GM21447 (cell line): Measurements from ENCODE around the gene INPP4A.
"Not testable (repeated sequence)": the region's sequence is repeated elsewhere in the genome, so short reads cannot be mapped to it uniquely, and the experiment has no call there.

ENCODE experiments used
- ATAC-seq: cut with Tn5 transposase; IDR thresholded peaks from one replicate; pipeline ENCODE4 v1.9.1; 2021; ENCODE audit not compliant: unreplicated experiment

INPP4A gene

GRCh38 chr2:98444436-98445176, at the start of gene INPP4A:
Gene INPP4A, plus strand, starts transcription at chr2:98444858. Its CDS starts 75,191 bp downstream, at chr2:98520049.
- ATAC-seq, result peak; percentile 68

- ATAC-seq, result no peak
Observed at GRCh38 chr2:98395977-98396376, 48.7 kb upstream of the INPP4A start.

GRCh38 chr2:98396745-98397355, 47.8 kb upstream of the INPP4A start:
- ATAC-seq, result no peak

DNA sequence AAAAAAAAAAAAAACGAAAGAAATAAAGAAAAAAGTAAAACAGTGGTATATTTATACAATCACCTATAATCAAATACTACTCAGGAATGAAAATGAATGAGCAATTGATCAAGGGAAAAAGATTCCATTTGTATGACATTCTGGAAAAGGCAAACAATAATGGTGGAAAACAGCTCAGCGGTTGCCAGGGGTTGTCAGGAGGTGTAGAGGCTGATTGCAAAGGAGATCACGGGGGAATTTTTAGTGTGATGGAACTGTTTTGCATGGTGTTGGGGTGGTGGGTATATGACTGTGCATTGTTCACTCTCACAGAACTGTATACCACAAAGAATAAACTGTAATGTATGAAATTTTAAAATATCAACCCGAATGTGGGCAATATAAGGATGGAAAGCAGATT, 45.5 kb upstream of the INPP4A start:
- no peak for ATAC-seq

- no peak for ATAC-seq
Observed at GRCh38 chr2:98403878-98404277, 40.8 kb upstream of the INPP4A start.

DNA sequence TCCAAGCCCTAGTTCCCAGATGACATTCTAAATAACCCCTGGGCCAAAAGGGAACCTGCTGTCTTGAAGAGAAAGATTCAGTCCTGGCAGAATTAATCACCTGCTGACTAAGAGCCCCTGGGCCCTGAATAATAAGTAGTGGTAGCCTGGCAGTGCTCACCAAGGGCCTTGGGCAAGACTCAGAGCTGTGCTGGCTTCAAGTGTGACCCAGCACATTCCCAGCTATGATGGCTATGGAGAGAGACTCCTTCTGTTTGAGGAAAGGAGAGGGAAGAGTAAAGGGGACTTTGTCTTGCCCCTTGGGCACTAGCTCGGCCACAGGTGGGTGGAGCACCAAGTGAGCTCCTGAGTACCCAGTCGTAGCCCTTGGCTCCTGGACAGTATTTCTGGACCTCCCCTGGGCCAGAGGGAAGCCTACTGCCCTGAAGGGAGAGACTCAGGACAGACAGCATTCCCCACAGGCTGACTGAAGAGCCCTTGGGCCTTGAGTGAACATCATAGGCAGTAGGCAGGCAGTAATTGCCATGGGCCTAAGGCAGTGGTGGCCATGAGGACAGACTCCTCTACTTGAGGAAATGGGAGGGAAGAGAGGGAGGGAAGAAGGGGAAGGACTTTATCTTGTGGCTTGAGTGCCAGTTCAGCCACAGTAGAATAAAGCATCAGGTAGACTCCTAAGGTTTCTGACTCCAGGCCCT, 40.0 kb upstream of the INPP4A start:
- no peak for ATAC-seq

DNA sequence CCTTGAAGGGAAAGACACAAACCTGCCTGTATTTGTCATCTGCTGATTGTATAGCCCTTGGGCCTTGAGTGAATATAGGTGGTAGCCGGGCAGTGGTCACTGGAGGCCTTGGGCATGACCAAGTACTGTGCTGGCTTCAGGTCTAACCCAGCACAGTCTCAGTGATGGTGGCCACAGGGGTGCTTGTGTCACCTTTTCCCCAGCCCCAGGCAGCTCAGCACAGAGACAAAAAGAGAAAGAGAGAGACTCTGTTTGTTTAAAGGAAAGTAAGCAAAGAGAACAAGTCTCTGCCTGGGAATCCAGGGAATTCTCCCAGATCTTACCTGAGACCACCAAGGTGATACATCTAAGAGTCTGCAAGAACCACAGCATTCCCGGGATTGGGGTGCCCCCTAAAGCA, 39.4 kb upstream of the INPP4A start:
- ATAC-seq, result no peak

DNA sequence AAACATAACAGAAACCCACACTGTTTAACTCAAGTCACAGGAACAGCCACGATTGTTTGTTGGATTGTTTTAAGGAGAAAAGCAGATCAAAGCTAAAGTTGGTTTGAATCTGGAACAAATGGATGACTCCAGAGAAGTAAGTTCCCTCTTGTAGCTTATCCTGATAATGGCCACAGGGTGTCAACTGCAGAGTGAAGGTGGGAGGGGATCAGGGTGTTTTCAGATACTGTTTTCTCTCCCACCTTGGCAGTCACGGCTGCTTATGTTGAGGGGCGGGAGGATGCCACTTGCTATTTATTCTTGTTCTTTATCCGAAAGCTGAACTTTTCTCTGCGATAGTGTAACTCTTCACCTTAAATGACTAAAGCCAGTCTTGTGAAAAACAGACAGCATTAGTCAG, 36.5 kb upstream of the INPP4A start:
- ATAC-seq, result no peak

DNA sequence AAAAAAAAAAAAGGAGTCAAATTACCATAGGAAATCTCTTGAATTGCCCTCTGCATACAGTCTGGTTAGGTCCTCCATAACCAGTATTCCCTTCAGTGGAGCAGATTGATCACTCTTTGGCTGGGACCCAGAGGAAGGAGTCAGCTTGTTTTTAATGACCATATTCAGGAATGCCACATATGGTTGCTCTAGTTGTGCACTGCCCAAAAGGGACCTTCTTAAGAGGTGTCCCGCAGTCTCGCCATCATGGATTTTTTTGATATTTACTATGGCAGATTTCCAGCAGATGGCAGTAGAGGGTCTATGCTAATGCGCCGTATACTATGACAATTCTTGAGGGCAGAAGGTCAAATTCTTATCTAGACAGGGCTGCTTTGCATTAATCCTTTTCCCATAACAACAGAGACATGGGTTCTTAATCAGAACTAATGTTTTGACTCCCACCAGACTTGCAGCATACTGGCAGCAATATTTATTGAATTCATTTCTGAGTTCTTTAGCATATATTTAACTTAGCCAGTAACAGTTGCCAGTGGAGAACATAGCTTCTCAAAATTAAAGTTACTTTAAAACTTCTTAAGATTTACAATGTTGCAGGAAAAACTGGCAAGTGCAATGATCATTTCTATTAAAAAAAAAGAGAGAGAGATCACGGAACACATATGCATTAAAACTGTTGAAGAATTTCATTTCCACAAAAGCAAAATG, 31.8 kb upstream of the INPP4A start:
- peak; percentile 65 for ATAC-seq

DNA sequence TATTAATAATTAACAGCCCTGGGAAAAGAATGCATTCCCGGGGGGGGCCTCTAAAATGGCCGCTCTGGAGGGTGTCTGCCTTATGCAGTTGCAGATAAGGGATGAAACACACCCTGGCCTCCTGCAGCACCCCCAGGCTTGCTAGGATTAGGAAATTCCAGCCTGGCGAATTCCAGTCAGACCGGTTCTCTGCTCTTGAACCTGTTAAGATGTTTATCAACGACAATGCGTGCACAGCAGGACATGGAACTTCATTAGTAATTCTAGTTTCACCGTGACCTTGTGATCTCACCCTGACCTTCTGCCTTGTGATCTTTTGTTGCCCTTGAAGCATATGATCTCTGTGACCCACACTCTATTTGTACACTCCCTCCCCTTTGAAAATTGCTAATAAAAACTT, 30.4 kb upstream of the INPP4A start:
- ATAC-seq, result not testable (repeated sequence)

- ATAC-seq, result not testable (repeated sequence)
Observed at GRCh38 chr2:98415719-98416248, 28.9 kb upstream of the INPP4A start.

- no peak for ATAC-seq
Observed at GRCh38 chr2:98416383-98417159, 28.1 kb upstream of the INPP4A start.

DNA sequence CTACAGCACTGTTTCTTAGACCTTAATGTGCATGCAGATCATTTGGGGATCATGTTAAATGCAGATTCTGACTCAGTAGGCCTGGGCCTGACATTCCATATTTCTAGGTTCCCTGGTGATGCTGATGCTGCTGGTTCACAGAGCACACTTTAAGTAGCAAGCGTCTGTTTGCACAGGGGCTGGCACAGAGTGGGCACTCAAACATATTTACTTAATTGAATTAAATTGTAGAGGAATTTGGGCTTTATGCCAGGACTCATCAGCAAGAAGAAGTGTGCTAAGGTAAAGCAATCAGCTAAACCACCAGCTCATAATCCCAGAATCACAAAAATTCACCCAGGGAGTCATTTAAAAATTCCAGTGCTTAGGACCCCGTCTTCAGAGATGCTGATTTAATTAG, 25.1 kb upstream of the INPP4A start:
- ATAC-seq, result no peak

DNA sequence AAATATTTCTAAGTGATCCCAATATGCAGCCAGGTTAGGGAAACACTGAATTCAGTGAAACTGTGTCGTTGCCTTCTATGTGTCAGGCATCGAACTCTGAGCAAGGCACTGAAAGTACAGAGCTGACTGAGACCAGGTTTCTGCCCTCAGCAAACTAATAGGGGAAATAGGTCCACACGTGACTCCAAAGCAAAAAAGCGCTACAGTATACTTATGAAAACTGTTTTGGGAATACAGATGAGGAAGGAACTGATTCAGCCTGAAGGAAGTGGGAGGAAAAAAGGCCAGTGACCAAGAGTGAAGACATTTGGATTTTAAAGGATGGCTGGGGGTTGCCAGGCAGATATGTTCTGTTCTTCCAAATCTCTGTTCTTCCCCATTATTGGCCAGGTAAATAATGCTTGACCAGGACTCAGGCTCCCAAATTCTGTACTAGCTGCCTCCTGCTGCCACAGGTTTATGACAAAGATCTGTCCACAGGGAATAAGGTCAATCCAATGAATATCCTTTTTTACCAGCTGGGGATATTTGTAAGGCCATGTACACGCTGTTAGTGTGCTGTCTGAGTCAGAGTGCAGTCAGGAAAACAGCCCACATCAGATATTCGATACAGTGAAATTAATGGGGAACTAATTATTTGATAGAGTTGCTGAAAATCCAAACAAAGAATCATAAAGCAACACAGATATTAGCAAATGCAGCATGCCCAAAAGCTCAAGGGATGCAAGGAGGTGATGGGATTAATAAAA, 24.5 kb upstream of the INPP4A start:
- no peak for ATAC-seq

GRCh38 chr2:98422449-98422848, 22.2 kb upstream of the INPP4A start:
- ATAC-seq, result no peak

DNA sequence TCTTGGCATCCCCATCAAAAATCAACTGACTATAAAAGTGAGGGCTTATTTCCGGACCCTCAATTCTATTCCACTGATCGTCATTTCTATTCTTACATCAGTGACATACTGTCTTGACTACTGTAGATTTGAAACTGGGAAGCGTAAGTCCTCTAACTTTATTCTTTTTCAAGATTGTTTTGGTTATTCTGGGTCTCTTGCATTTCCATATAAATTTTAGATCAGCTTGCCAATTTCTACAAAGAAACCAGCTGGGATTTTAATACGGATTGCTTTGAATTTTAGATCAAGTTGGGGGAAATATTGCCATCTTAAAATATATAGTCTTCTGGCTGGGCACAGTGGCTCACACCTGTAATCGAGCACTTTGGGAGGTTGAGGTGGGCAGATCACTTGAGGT, 17.9 kb upstream of the INPP4A start:
- no peak for ATAC-seq

DNA sequence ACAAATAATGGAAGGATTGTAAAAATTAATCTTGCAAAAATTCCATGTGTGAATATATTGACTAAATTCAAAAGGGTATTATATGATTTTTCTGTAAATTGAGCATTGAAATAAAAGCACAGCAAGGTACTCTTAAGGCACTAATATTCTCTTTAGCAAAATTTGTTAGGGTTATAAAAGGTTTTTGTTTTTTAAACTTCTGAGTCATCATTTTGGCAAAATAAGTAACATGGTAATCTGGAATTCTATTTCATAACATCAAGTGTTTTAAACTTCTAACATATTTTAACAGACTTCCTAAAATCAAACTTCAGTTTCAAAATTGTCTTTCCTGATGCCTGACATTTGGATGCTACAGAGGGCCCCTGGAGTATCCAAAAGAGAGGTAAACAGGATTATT, 12.5 kb upstream of the INPP4A start:
- ATAC-seq, result no peak

DNA sequence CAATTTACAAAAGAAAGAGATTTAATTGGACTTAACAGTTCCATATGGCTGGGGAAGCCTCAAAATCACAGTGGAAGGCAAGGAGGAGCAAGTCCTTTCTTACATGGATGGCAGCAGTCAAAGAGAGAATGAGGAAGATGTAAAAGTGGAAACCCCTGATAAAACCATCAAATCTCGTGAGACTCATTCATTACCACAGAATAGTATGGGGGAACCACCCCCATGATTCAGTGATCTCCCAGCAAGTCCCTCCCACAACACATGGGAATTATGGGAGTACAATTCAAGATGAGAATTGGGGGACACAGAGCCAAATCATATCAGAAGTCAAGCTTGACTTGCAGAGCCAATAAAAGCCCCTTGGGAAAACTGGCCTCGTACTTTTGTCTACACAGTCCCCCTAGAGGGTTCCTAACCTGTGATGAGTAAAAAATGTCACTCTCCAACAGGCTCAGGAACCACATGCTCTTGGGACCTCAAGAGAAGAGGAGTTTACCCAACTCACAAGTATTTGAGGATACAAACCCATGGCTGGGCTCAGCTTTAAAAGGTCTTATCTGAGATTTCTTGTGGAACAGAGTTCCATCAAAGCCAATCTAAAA, 11.2 kb upstream of the INPP4A start:
- no peak for ATAC-seq

DNA sequence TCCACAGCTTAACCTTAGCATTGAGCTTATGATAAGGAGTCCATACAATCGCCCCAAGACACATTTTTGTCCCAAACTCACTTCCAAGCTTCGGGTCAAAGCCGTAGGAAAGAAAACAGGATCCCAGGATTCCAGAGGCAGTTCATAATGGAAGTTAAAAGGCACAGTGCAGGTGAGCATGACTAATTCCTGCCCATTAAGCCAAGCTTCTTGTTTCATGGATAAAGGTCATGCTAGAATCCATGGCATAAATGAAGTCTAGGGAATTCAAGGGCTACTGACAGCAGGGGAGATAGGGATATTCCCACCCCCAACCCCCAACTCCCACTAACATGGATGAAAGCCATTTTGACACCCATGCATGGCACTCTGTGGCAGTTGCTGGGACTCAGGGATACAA, 10.2 kb upstream of the INPP4A start:
- ATAC-seq, result no peak
